HG03460 (cell line): ENCODE data around the gene KAZN.

Experiments
- ATAC-seq: cut with Tn5 transposase; IDR thresholded peaks from one replicate; pipeline ENCODE4 v1.9.1; 2021; ENCODE audit not compliant: unreplicated experiment

The KAZN gene

DNA sequence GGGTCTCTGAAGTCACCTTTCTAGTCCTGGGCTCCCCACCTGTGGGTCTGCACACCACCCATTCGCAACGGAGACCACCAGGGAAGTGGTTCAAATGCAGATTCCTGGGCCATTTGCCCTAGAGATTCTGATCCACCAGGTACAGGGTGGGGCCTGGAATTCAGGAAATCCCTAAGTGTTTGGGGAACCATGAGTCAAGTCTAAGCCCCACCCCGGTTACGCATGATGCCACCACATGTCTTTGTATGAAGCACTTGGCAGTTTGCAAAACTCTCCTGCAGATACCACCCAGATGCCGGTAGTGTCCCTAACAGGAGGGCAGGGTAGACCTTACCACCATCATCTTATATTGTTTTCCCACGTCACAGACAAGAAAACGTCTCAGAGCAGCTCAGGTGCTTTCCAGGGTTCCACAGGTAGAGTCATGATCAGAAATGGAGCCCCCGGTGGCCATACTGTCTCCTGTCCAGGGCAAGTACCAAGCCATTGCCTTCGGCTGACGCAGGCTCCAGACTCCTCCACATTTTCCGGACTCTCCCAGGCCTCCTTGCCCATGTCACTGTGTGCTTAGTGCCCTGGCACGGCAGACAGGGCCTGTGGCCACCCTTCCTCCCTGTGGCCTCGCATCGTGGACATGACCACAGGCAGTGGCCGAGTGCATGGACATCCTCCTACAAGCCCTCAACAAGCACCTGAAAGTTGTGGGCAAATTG is 465.9 kb downstream of the KAZN start:
- no peak for ATAC-seq

DNA sequence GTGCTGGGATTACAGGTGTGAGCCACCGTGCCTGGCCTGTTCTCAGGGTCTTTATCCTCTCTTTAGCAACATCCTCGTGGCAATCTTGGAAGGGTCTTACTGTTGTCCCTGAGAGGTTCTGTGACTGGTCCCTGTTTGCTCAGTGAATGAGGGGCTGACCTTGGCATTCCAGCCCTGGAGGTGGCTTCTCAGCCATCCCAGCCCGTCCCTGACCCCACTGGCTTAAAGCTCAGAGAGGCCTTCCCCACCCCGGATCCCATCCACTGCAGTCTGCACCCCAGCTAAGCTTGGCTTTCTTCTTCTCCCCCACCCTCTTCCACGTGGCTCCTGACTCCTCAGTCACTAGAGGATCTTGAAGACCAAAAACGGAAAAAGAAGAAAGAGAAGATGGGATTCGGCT is 466.8 kb downstream of the KAZN start:
- ATAC-seq, result no peak

DNA sequence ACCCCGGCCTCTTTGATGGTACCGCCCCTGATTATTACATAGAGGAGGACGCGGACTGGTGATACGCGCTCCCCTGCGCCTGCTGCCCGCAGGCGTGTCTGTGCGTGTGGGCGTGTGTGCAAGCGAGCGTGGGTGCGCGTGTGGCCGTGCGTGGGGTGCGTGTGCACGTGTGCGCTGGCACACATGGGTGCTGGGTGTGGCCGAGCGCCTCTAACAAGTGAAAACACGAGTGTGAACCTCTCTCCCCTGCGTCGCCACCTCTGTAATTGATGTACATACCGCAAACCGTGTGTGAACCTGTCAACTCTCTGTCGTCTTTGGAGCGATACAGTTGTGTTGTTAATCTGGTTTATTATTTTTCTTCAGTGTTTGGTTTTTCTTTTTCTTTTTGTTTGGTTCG is 467.3 kb downstream of the KAZN start:
- no peak for ATAC-seq

DNA sequence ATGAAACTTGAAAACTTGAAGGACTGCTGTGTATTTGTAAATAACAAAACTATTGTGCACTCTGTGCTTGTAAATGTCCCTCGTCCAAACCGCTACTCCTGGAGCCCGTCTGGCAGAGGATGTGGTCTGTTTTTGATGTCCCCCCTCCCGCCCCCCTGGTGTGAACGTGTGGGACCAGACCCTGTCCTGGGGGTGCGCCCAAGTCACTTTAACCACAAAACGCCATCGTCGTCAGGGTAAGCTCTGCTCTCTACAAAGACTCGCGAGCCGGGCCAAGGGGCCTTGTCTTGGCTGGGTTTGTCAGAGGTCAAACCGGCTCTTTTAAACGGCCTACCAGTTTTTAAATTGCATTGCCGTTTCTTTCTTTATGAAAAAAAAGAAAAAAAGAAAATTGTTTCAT is 467.7 kb downstream of the KAZN start:
- no peak for ATAC-seq

DNA sequence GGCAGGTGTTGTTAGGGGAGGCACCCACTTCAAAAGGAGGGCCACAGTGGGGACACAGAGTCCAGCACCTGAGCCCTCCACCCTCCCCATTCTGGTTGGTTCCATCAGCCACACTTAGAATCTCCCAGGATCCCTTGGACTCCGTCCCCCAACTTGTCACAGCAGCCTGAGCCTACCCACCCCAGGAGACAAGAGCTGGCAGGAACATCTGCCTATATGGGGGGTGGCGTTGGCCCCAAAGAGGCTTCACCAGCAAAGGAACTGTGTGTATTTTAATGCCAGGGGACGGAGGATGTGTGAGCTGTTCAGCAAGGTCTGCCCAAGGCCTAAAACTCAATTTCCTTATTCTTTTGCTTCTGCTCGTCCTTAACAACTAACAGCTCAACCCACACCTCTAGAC is 468.7 kb downstream of the KAZN start:
- ATAC-seq, result no peak

DNA sequence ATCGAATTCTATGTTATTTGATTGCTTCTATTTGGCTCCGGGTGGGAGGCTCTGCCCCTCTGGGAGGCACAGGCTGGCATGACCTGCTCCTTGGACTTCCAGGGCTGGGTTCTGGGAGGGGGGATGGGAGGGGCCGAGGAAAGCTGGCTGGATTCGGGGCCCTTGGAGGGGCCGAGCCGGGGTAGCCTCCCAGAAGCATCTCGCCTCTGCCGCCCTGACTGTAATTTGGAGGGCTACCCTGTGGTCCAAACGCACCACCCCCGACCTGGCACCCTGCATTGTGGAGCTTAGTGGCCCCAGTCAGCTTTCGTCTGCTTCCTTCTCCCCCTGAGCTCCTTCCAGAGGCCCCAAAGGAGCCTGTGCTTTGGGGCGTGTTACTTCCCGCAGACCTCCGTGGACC is 469.7 kb downstream of the KAZN start:
- ATAC-seq, result no peak

DNA sequence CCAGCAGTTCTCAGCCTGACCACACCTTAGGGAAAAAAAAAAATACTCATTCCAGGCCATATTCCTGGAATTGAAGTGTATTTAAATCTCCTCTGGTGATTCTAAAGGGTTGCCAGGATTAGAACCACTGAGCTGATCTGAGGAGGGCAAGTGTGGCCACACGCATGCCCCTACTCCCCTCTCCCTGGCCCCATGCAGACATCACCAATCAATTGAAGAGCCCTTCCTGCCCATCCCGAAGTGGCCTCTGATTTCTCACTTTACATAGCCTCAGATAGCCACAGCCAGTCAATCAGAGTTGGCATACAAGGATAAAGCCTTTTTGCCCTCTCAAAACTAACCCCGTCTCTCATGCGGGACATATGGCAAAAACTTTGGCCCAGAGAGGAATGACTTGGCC is 470.5 kb downstream of the KAZN start:
- no peak for ATAC-seq

DNA sequence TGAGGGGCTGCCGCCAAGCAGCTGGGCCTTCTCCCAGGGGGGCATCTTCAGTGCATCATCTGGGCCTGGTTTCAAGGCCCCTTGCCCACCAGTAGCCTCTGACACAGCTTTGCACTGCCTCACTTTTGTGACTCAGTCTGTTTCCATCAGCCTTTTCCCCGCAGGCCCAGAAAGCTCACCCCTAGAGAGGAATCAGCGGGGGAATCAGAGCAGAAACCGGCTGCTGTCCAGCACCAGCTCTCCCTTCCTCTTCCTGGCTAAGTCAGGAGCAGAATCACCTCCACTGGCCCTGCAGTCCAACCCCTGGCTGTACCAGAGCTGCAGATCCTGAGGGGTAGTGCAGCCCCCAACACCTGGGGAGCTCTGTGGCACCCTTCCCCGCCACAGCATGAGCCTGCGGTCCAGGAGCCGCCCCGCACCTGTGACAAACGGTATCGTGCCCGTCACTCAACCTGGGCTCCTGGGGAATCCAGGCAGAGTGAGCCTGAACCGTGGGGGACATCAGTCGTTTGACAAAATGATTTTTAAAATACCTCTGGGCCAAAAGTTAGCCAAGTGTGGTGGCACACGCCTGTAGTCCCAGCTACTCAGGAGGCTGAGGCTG is 471.8 kb downstream of the KAZN start:
- no peak for ATAC-seq

DNA sequence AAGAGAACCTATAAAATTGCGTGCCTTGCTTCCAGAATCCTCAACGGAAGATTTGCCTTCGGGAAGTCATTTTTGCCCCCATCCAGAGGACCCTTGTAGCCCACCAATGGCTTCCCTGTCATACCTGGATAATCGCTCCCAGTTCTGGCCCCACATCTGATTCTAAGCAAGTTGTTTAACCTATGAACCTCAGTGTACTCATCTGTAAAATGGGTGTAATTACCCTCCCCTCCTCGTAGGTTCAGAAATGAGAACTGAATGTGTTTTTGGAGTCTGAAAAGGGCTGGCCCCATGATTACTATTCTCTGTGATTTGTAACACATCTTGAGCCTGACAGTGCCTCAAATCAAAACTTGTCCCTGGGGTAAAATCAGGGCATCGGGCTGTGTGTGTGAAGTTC is 473.5 kb downstream of the KAZN start:
- no peak for ATAC-seq

DNA sequence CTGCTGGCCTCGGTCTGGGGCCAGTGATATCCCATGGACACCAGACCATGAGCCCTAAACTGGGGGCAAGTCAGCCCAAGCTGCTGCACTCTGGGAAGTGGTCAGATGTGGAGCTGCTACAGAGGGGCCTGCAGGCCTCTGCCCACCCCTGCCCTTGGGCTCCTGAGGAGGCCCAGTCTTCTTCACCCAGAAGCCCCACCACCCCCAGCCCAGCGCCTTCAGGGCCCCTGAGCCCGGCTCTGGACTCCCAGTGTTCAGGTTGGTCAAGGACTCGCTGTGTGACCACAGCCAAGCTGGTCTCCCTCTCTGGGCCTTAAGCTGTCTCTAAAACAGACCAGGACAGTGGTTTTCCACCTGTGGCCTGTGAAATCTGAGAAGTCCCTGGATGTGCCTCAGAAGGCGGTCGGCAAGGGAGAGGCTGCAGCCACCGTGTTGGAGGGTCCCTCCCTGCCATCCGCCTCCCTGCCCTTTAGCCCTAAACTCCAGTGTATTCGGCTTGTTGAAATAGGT is 475.4 kb downstream of the KAZN start:
- ATAC-seq, result no peak

DNA sequence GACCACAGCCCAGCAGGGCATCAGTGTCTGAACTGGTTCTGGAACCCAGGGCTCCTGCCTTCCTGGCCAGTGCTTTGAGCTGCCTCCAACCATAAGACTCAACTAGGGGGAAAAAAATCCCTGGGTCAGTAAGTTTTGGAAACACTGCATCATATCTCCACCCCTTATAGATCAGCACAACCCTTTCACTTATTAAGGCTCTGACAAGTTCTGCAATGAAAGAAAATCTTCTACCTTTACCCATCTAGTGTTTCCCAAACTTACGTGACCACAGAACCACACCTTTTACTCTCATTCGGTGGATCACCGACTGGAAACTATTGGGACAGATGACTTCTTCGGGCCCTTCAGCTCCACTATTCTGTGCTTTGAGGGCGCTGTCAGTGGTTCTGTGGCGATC is 476.7 kb downstream of the KAZN start:
- ATAC-seq, result no peak

DNA sequence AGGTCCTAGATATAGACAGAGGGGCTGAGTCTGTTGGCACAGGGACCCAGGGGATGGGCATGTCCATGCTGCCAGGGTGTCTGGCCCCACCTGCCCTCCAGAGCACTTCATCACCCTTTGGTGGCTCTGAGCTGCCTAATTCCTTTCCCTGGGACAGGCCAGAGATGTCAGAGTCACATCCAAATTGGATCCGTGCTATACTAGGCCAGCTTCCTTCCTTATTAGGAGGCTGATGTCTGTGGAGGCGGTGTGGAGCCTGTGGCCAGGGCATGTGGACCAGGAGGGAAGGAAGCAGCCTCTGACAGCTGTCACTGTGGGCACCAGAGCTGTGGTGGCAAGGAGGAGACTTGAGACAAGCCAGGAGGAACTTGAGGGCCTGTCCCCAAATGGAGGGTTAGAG is 477.3 kb downstream of the KAZN start:
- no peak for ATAC-seq

DNA sequence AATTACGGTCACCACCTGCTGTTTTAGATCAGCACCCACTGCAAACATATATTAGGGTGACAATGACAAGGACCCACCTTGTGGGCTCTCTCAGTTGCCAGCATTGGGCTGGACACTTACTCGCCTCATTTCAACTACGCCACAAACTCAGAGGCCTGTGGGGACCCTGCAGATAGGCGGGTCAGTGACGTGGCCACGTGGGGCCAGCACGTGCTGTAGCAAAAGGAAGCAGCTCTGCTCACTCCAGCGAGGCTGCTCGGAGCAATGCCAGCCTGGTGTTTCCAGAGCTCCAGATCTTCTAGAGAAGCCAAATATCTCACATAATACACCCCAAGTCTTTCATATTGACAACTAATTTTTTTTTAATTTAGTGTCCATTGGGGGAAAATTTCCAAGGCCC is 478.3 kb downstream of the KAZN start:
- ATAC-seq, result no peak

DNA sequence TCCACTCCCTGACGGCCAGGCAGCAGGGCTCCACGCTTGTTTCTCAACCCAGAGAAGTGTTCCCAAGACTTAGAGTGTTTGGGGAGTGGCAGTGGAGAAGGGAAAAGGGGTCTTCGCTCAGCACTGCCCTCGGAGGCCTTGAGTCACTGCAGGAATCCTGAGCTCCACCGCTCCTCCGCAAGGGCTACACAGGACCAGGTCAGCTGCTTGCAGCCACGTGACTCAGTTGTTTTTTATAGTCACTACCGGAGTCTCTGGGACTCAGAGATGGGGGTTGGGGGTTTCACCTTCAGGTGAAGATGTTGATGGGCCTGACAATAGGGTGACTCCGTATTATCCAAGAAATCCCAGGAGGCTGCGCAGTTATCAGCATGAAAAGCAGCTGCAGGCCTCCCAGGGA is 478.9 kb downstream of the KAZN start:
- ATAC-seq, result no peak

DNA sequence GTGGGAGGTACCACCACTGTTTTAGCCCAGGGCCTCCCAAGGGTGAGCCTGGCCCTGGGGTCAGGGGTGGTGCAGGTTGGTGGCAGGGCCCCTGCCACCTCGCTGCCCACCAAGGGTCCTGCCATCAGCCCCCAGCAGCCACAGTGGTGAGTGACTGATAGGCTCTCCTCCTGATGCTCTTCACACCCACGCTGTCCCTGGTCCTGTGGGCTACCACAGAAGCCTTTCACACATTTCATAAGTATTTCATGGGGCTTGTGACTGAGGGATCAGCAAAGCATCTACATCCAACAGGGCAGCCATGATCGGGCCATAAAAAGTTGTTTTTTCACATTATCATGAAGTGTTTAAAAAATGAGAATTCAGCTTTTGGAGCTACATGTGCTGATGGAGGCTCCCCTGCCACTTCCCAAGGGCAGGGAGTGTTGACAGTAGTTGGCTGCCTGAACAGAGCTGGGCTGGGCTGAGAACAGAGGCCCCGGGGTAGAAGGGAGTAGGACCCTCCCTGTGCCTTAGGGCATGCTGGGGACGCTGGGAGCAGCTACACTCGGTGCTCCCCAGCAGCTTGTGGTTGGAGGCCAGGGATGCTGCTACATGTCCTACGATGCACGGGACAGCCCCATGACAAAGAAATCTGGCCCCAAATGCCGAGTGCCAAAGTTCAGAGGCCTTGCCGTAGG is 482.0 kb downstream of the KAZN start:
- no peak for ATAC-seq

DNA sequence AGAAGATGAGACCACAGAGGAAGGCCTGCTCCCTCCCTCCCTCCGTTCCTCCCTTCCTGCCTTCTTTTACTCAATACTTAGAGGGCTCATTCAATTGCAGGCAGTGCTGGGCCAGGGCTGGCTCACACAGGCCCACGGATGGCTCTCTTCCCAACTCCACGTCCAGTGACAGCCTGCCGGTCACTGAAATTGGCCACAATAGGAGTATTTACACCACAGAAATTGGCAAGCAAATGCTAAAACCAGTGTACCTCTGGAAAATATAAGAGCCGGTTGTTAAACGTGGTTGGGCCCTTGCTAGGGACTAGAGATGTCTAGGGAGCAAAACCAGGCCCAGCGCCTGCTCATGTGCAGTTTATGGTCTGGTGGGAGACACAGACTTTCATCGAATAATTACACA is 482.6 kb downstream of the KAZN start:
- no peak for ATAC-seq

DNA sequence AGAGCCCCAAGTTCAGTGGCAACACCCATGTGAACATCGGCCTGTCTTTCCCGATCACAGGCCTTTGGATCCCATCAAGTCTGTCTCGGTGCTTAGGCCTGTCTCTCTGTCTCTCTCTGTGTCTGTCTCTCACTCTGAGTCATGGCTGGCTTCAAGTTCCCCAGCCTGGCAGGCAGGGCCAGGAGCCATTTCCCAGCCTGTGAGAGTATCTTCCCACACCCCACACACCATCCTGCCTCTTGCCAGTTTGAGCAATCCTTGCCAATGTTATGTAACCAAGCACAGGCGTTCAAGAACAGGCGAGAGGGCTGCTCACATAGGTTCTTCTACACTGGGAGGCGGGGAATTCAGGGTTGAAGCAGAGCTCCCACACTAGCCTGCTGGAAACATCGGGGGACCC is 485.1 kb downstream of the KAZN start:
- no peak for ATAC-seq

DNA sequence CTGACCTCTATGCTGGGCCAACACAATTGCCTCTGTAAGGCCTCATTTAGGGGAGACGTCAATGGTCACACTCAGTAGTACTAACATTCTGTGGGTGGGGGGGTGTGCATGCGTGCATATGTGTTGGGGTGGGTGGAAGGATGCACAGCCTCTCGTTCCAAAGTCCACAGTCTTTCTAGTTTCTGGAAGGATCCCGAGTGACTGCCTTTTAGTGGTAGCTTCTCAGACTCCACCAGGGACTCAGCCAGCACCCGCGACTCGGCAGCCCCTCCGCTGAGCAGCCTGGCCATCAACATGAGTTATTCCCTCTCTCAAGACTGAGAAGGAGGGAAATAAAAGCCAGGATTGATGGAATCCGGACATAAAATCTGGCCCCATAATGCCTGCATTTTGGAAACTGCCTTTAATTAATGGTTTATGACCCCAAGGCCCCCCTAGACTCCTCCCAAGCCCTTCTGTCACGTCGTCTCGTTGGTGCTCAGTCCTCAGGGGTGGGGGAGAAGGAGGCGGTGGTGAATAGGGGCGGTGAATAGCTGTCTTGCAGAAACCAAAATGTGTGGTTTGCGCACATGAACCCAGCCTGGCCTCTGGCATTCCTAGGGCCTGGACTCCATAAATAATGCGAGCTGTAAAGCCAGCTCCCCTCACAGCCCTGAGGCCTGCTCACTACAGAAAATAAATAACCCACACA is 489.9 kb downstream of the KAZN start:
- ATAC-seq, result no peak

DNA sequence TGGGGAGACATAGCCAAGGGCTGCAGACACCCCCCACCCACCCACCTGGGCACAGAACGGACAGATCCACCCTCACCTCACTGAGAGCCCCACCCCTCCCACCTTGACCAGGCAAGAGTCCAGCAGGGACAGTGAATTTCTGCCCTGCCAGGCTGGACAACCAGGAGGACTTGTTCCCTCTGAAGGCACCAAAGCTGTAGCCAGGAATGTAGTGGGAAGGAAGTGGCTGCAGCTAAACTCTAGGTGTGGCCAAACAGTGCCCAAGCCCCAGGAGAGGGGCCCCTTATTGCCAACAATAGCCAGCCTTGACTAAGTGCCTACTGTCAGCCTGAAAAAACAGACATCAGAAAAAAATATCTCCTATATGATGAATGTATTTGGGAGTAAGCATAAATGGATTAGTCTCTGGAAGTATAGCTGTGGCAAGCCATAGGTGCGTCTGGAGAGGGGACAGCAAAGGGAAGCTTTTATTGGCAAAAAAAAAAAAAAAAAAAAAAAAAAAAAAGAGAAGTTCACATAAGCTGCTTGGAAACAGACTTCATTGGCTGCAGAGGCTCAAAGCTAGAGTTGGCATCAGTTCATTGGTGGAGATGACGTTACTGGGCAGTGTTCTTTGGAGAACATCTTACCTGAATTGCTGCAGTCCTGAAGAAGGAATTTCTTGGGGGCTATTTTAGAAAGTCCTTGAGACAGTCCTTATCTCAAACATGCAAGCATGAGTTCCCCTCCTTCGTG is 490.9 kb downstream of the KAZN start:
- no peak for ATAC-seq

DNA sequence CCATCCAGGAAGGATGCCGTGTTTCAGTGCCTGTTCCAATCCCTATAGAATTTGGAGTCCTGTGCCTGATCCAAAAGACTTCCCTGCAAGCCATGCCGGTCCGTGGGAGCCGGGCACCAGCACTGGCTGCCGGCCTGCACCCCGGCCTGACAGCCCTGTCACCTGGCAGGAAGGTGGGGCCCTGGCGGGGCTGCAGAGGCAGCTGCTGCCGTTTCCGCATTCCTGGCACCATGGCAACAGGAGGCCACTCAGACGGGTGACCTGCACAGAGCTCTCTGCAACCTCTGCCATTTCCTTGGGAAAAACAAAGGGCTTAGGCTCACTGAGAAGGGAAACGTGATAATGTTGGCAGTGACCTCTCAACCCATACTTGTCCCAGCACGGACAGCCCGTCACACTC is 491.9 kb downstream of the KAZN start:
- ATAC-seq, result no peak

DNA sequence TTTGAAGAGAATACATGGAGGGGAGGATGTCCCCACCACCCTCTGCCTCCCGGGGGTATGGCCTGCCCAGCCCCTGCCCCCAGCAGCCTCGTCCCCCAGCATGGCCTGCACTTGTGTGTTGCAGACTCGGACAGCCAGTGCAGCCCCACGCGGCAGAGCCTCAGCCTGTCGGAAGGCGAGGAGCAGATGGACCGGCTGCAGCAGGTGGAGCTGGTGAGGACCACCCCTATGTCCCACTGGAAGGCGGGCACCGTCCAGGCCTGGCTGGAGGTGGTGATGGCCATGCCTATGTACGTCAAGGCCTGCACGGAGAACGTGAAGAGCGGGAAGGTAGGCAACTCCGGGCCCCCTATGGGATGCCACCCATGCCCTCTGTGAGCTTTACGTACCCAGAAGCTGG is 495.6 kb downstream of the KAZN start:
- no peak for ATAC-seq
